Left lung (tissue), 10 donors: ENCODE measurements around the gene GALNT15. TPM values are rescaled to one million over a fixed set of nuclear protein-coding genes. Genes with fewer than 3 reads are reported as not detected.

Experiments
- ATAC-seq: fragments of 200-7000 bp; cut with Tn5 transposase; one replicate; pipeline ENCODE4 v1.9.1; 2020; ENCODE audit warnings: moderate library complexity
- DNase-seq, 4 donors: peaks; one replicate each; pipeline ENCODE4 v3.0.0-alpha.2; 2013 to 2020
- H3K27ac ChIP-seq, 2 donors: fragments of 200-600 bp; sonication (generic) in 1 of 2; one replicate each; pipeline versions ENCODE4 v1.5.0 to v1.8.0; 2020 to 2021
- H3K27me3 ChIP-seq, 2 donors: fragments of 200-600 bp; sonication (generic) in 1 of 2; one replicate each; pipeline versions ENCODE4 v1.5.0 to v1.8.0; 2020 to 2021
- H3K36me3 ChIP-seq, 2 donors: fragments of 200-600 bp; sonication (generic) in 1 of 2; one replicate each; pipeline versions ENCODE4 v1.5.0 to v1.8.0; 2020 to 2021
- H3K4me1 ChIP-seq, 2 donors: fragments of 200-600 bp; one replicate each; pipeline ENCODE4 v1.8.0; 2021
- H3K4me3 ChIP-seq, 2 donors: fragments of 200-600 bp; sonication (generic) in 1 of 2; one replicate each; pipeline versions ENCODE4 v1.5.0 to v1.8.0; 2020 to 2021; ENCODE audit warnings: mild to moderate bottlenecking in 1 of 2
- H3K9me3 ChIP-seq, 2 donors: fragments of 200-600 bp; sonication (generic) in 1 of 2; one replicate each; pipeline versions ENCODE4 v1.5.0 to v1.8.0; 2020 to 2021
- intact Hi-C, 2 donors: fragments of 100-400 bp; cut with DNase I; formaldehyde crosslinking; loops; one replicate each; pipeline versions ENCODE4 v1.11.2 to v1.14.2; 2022
- polyA plus RNA-seq, 6 donors: library from polyadenylated mRNA; unstranded; fragments of 120-200 nt; gene quantifications; one replicate each; pipeline ENCODE4 v1.2.1, GENCODE V29; 2013; ENCODE audit not compliant: insufficient read length in 6 of 6
- total RNA-seq, 2 donors: library from RNA; stranded (reverse); fragmentation: NEBNext Ultra II Directional; extraction: Animal tissue kit (Norgen Biotek cat#: 25700); gene quantifications; one replicate each; pipeline ENCODE4 v1.2.1, GENCODE V29; 2021
- TF ChIP-seq, protein P1 (sequence below), 2 donors: fragments of 200-600 bp; sonication (generic) in 1 of 2; IDR thresholded peaks; one replicate each; pipeline versions ENCODE4 v1.5.0 to v1.8.0; 2021; ENCODE audit warnings: antibody characterized with exemption in 2 of 2
- donor health status: DM: no; HTN: yes; CAD: no.
- donor health status: DM: no; HTN: no; CAD: no.

Gene GALNT15
- total and polyA plus RNA-seq, 8 donors: 0.98 to 4.5 (median 1.9) TPM

DNA sequence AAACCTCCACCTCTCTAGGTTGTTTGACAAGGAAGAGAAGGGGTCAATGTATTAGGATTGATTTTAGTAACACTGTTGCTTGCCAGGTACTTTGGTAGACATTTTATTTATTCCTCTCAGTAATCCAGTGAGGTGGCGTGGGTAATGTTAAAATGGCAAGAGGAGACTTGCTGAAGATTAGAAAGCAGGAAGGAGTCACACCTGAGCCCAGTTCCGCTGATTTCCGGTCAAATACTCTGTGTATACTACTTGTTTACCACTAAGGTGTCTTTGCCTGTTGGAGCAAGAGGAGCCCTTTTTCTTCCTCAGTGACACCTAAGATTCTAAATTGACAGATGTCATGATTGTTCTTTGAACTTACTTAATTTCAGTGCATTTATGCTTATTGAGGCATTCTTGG, 92.2 kb downstream of the GALNT15 start:
- Histone ChIP-seq H3K27me3 (no peaks in the 10 kb centered on the region), H3K27ac (no peak overlapping the region), H3K36me3 (peaks cover 0 to 23% of the 10 kb centered on the region in 2 donors), H3K9me3 (no peaks in the 10 kb centered on the region), H3K4me3 (no peak overlapping the region), H3K4me1 (peaks cover 16 to 49% of the 10 kb centered on the region in 2 donors)
- intact Hi-C loops: no loop called here
- ATAC-seq: no peak
- TF ChIP-seq, protein P1, sequence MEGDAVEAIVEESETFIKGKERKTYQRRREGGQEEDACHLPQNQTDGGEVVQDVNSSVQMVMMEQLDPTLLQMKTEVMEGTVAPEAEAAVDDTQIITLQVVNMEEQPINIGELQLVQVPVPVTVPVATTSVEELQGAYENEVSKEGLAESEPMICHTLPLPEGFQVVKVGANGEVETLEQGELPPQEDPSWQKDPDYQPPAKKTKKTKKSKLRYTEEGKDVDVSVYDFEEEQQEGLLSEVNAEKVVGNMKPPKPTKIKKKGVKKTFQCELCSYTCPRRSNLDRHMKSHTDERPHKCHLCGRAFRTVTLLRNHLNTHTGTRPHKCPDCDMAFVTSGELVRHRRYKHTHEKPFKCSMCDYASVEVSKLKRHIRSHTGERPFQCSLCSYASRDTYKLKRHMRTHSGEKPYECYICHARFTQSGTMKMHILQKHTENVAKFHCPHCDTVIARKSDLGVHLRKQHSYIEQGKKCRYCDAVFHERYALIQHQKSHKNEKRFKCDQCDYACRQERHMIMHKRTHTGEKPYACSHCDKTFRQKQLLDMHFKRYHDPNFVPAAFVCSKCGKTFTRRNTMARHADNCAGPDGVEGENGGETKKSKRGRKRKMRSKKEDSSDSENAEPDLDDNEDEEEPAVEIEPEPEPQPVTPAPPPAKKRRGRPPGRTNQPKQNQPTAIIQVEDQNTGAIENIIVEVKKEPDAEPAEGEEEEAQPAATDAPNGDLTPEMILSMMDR (IDR thresholded peaks at IDR 0.05): no peak
- no peak for DNase-seq

DNA sequence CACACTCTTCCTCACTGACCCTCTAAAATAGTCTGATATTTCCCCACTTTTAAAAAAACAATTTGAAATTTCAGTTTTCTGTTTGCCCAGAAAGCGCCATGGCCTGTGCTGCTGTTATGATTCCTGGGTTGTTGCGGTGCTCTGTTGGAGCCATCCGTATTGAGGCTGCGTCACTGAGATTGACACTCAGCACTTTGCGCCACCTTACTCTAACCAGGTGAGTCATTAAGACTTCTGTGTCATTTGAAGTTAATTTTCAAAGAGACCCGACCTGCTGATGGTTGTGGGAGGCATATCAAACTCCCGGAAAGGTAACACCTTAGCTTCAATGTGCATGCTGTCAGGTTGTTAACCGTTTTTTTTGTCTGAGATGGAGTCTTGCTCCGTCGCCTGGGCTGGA, 96.4 kb downstream of the GALNT15 start:
- H3K9me3 ChIP-seq: no peaks in the 10 kb centered on the region
- ATAC-seq (no peak), DNase-seq (no peak)
- peaks cover 4 to 16% of the 10 kb centered on the region in 2 donors for H3K4me1 ChIP-seq
- intact Hi-C loops: no loop called here
- H3K36me3 ChIP-seq: peaks cover 0 to 33% of the 10 kb centered on the region in 2 donors
- no peak overlapping the region for H3K4me3 ChIP-seq
- H3K27me3 ChIP-seq: no peaks in the 10 kb centered on the region
- TF ChIP-seq, protein P1 (IDR thresholded peaks at IDR 0.05): no peak
- no peak overlapping the region for H3K27ac ChIP-seq

DNA sequence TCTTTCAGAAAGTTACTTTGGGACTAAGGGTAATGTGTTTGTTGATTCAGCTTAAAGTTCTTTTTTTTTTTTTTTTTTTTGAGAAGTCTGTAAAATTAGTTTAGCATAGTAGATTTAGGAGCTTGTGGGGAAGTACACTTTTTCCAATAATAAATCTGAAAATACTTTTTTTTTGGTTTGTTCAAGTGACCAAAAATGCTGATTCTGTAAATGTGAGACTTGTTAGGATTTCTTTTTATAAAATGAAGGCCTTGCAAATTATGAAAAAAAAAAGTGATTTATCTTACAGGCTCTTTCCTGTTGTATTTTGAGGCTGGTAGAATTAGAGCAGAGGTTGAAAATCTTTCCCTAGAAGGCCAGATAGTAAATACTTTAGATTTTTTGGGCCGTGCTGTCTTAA, 98.1 kb downstream of the GALNT15 start:
- H3K4me1 ChIP-seq: peaks cover 0 to 5% of the 10 kb centered on the region in 2 donors
- no peak overlapping the region for H3K4me3 ChIP-seq
- H3K27ac ChIP-seq: no peak overlapping the region
- no peaks in the 10 kb centered on the region for H3K9me3 ChIP-seq
- DNase-seq (no peak), ATAC-seq (no peak)
- TF ChIP-seq, protein P1 (IDR thresholded peaks at IDR 0.05): no peak
- intact Hi-C loops: no loop called here
- peaks cover 0 to 38% of the 10 kb centered on the region in 2 donors for H3K36me3 ChIP-seq
- no peaks in the 10 kb centered on the region for H3K27me3 ChIP-seq

DNA sequence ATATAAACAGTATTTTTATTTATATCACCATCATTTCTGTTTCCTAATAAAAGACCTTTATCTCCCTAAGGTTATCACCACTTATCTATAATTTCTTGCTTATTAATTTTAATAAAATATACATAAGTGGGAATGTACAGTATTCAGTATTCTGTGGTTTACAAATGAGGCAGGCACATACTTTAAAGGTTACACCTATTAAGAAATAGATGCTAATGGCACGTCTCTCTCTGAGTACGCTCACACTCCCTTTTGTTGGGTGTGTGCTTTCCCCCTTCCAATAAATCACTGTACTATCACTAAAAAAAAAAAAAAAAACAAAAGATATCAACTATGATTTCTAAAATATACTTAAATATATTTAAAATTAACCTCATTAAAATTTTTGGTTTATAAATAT, 99.4 kb downstream of the GALNT15 start:
- H3K4me1 ChIP-seq: no peaks in the 10 kb centered on the region
- H3K27ac ChIP-seq: no peak overlapping the region
- ATAC-seq: no peak
- no peak for DNase-seq
- intact Hi-C loops: no loop called here
- H3K27me3 ChIP-seq: no peaks in the 10 kb centered on the region
- TF ChIP-seq, protein P1 (IDR thresholded peaks at IDR 0.05): no peak
- no peaks in the 10 kb centered on the region for H3K9me3 ChIP-seq
- no peak overlapping the region for H3K4me3 ChIP-seq
- peaks cover 0 to 44% of the 10 kb centered on the region in 2 donors for H3K36me3 ChIP-seq

DNA sequence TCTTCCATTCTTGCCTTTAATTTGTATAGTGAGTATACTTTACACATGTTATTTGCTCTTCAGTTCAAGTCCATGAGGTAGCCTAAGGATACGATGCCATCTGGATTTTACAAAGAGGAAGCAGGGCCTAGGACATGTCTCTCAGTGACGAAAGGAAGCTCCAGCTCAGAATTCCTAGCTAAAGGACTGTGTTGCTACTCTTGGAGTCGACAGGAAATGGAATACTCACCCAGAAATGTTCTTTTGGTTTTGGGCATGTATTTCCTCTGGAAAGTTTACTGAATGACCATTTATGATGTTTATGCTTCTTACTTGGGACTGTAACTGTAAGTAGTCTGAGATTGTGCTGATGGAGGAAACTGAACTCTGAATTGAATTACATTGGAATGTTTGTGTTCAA, 103.0 kb downstream of the GALNT15 start:
- no peaks in the 10 kb centered on the region for H3K4me1 ChIP-seq
- peaks cover 0 to 19% of the 10 kb centered on the region in 2 donors for H3K36me3 ChIP-seq
- intact Hi-C loops: no loop called here
- no peak overlapping the region for H3K27ac ChIP-seq
- DNase-seq (no peak), ATAC-seq (no peak)
- no peak overlapping the region for H3K4me3 ChIP-seq
- H3K27me3 ChIP-seq: no peaks in the 10 kb centered on the region
- H3K9me3 ChIP-seq: no peaks in the 10 kb centered on the region
- TF ChIP-seq, protein P1 (IDR thresholded peaks at IDR 0.05): no peak
